ENCODE data around the gene B3GNT9.
A peak's percentile ranks its signal among the peaks of the same experiment; 100 is the strongest.

- TF ChIP-seq EZH2phosphoT487 (IDR thresholded peaks at IDR 0.05; ENCODE audit: borderline replicate concordance) (no peak), CTCF (conservative IDR thresholded peaks at IDR 0.05; ENCODE audit: low read length) (peak; percentile 58)
These were observed 50.1 kb downstream of the B3GNT9 start for GRCh38 chr16:67100569-67101310.
